NCI-H2227 (cell line): Measurements from ENCODE around the gene CENPI.
A peak's percentile ranks its signal among the peaks of the same experiment; 100 is the strongest.
"Not testable (repeated sequence)": the region's sequence is repeated elsewhere in the genome, so short reads cannot be mapped to it uniquely, and the experiment has no call there.

ENCODE experiments used
- DNase-seq: peaks from one replicate; lab custom pipeline; 2025; ENCODE audit not compliant: unreplicated experiment; lab: John Stamatoyannopoulos, UW

The CENPI gene

GRCh38 chrX:101097546-101098453 is at the start of gene CENPI:
Gene CENPI (plus strand): TSS chrX:101098204. CDS start chrX:101101071, 2,867 bp downstream.
- peak; percentile 99 for DNase-seq

GRCh38 chrX:101051153-101051548 is 46.9 kb upstream of the CENPI start:
- no peak for DNase-seq

- DNase-seq: peak; percentile 90
These were observed 46.3 kb upstream of the CENPI start, which contains the start of gene TRMT2B for GRCh38 chrX:101051549-101052302. Gene TRMT2B (minus strand): TSS chrX:101052111. CDS start chrX:101042289, 9,822 bp downstream.

GRCh38 chrX:101056551-101056950 is 41.5 kb upstream of the CENPI start:
- not testable (repeated sequence) for DNase-seq

GRCh38 chrX:101057093-101057714 is 40.8 kb upstream of the CENPI start:
- no peak for DNase-seq

- DNase-seq: no peak
These were observed 35.8 kb upstream of the CENPI start for GRCh38 chrX:101062176-101062575.

GRCh38 chrX:101071582-101071981 is 26.4 kb upstream of the CENPI start:
- DNase-seq: no peak

- peak; percentile 52 for DNase-seq
These were observed 19.0 kb upstream of the CENPI start, which contains the start of gene TMEM35A for GRCh38 chrX:101078716-101079598. Gene TMEM35A (plus strand): TSS chrX:101078879. CDS start chrX:101079003, 124 bp downstream.

GRCh38 chrX:101079736-101080270 is 18.2 kb upstream of the CENPI start:
- no peak for DNase-seq

GRCh38 chrX:101080326-101081124 is 17.5 kb upstream of the CENPI start:
- DNase-seq: no peak

GRCh38 chrX:101081231-101081630 is 16.8 kb upstream of the CENPI start:
- no peak for DNase-seq

GRCh38 chrX:101091817-101092216 is 6.2 kb upstream of the CENPI start:
- no peak for DNase-seq

- DNase-seq: no peak
These were observed 10.3 kb downstream of the CENPI start for GRCh38 chrX:101108284-101108683.

- no peak for DNase-seq
These were observed 19.7 kb downstream of the CENPI start for GRCh38 chrX:101117701-101118100.

- no peak for DNase-seq
These were observed 38.2 kb downstream of the CENPI start for GRCh38 chrX:101136235-101136634.
